ENCODE data around the gene TSPAN17. TPM values are rescaled to one million over a fixed set of nuclear protein-coding genes. Genes with fewer than 3 reads are reported as not detected.

Gene TSPAN17
- total RNA-seq, 1 donor from 2014 or later, result 42.8 TPM

DNA sequence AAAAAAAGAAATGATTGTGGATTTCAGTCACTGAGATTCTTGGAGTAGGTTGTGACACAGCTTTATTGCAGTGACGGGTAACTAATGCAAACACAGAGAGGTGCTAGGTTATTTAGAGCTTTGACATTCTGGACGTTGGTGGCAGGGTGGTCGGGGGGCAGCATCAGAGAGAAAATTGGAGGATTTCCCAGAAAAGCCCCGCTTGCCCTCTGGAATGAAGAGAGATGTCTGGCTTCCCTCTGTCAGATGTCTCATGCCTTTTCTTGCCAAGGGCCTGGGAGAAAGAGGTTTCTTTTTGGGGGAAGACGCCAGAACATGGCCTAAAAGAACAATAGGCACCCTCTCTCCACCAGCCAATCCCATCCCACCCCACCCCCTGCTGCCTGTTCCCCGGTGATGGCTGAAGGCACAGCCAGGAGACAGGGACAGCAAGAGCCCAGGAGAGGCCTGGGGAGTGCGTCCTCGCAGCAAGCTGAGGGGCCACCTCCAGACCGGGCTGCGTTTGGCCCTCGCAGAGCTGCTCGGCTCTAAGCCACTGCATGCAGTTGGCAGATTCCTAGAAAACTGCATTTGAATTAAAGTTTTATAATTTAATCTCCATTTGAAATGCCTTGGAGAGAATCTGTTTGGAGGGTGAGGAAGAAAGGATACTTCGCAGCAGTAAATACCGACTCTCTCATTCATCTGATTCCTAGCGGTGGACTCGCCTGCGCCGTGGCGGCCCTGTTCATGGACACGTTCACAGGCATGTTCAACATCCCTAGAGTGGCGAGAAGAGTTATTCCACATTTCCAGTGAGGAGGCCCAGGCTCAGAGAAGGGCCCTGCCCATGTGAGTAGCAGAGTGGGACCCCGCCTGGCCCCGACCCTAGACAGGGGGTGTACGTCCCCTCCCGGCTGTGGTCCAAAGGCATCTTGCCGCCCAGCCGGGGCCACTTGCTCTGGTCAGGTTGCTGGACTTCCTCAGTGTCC, 55.7 kb downstream of the TSPAN17 start:
- intact Hi-C loops (cut with micrococcal nuclease), result no loop called here

DNA sequence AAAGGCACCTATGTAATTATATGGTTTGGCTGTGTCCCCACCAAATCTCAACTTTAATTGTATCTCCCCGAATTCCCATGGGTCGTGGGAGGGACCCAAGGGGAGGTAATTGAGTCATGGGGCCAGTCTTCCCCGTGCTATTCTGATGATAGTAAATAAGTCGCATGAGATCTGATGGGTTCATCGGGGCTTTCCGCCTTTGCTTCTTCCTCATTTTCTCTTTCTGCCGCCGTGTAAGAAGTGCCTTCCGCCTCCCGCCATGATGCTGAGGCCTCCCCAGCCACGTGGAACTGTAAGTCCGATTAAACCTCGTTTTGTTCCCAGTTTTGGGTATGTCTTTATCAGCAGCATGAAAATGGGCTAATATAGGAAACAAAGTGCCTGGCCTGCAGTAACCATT, 56.6 kb downstream of the TSPAN17 start:
- intact Hi-C loops (cut with micrococcal nuclease), result no loop called here

DNA sequence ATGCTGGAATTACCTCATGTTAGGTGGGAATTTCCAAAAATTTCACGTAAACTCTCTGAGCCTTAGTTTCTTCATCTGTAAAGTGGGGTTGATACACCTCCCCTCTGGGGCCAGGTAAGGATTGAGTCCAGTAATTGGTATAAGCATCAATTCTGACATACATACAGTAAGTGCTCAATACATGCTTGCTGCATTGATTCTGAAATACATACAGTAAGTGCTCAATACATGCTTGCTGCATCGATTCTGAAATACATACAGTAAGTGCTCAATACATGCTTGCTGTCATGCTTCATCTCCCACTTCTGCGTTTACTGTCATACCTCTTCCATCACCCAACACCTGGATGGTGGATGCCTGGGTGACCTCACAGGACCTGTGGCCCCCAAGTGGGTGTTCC, 57.1 kb downstream of the TSPAN17 start:
- intact Hi-C loops (cut with micrococcal nuclease), result no loop called here

- intact Hi-C loops (cut with micrococcal nuclease), result no loop called here
Observed at GRCh38 chr5:176704817-176705216, 57.5 kb downstream of the TSPAN17 start.

Other genes starting within 250 kb of the TSPAN17 start
- 63.9 and 71.9 TPM in 2 replicates for gene CLTB, start 230.9 kb upstream of the TSPAN17 start, total RNA-seq
- gene FAF2, start 199.1 kb upstream of the TSPAN17 start, total RNA-seq, result 39.2 and 42.5 TPM in 2 replicates
- 105 and 107 TPM in 2 replicates for gene RNF44, start 110.1 kb upstream of the TSPAN17 start, total RNA-seq
- 1.1 and 1.7 TPM in 2 replicates for gene CDHR2, start 98.1 kb upstream of the TSPAN17 start, total RNA-seq
- gene GPRIN1, start 37.3 kb upstream of the TSPAN17 start, total RNA-seq, result 2.1 and 2.4 TPM in 2 replicates
- gene SNCB, start 16.9 kb upstream of the TSPAN17 start, total RNA-seq, result not detected in 2 replicates
- not detected in 2 replicates for gene EIF4E1B, start 16.8 kb upstream of the TSPAN17 start, total RNA-seq
- not detected in 2 replicates for gene UNC5A, start 163.1 kb downstream of the TSPAN17 start, total RNA-seq